CD14-positive monocyte (primary cell): Measurements from ENCODE around the gene PLXNA2. TPM values are rescaled to one million over a fixed set of nuclear protein-coding genes. Genes with fewer than 3 reads are reported as not detected.

Experiments used
- DNase-seq, 3 donors: peaks; one replicate each; pipeline ENCODE4 v3.0.0-alpha.2; 2011 to 2022
- H2AFZ ChIP-seq: 2 replicates; pipeline ENCODE4 v1.6.0; 2012; ENCODE audit warnings: mild to moderate bottlenecking, low read depth, low read length, inconsistent platforms; ENCODE audit not compliant: insufficient read depth, poor library complexity, severe bottlenecking
- H3K27ac ChIP-seq, 2 donors: 1 replicate in 1 of 2; 2 replicates in 1 of 2; pipeline ENCODE4 v1.5.1; 2012 to 2013; ENCODE audit warnings: low read length in 2 of 2, control low read depth in 1 of 2, inconsistent platforms in 1 of 2, low read depth in 1 of 2, mild to moderate bottlenecking in 1 of 2
- H3K27me3 ChIP-seq, 2 donors: one replicate each; pipeline versions ENCODE4 v1.6.0 to v1.6.1; 2011 to 2013; ENCODE audit warnings: low read length in 2 of 2; ENCODE audit not compliant: control insufficient read depth in 2 of 2, insufficient read depth in 2 of 2
- H3K36me3 ChIP-seq, 2 donors: replicated peaks in 1 of 2; 1 replicate in 1 of 2; 2 replicates in 1 of 2; pipeline versions ENCODE4 v1.5.1 to v1.6.1; 2012 to 2013; ENCODE audit warnings: low read length in 2 of 2, control low read depth in 1 of 2, inconsistent platforms in 1 of 2, mild to moderate bottlenecking in 1 of 2; ENCODE audit not compliant: insufficient read depth in 2 of 2, control insufficient read depth in 1 of 2
- H3K4me1 ChIP-seq, 2 donors: 1 replicate in 1 of 2; 2 replicates in 1 of 2; pipeline versions ENCODE4 v1.5.1 to v1.6.1; 2012 to 2013; ENCODE audit warnings: low read length in 2 of 2, control low read depth in 1 of 2, inconsistent platforms in 1 of 2, mild to moderate bottlenecking in 1 of 2, moderate library complexity in 1 of 2; ENCODE audit not compliant: insufficient read depth in 2 of 2, control insufficient read depth in 1 of 2
- H3K4me2 ChIP-seq: replicated peaks from 2 replicates; pipeline ENCODE3; 2012; ENCODE audit warnings: low read length, moderate library complexity, mild to moderate bottlenecking; ENCODE audit not compliant: poor library complexity, severe bottlenecking; ENCODE audit errors: extremely low read depth
- H3K4me3 ChIP-seq, 3 experiments: fragments of 200-600 bp in 1 of 3; sonication (generic) in 1 of 3; replicated peaks in 1 of 3; 1 replicate in 2 of 3; 2 replicates in 1 of 3; pipeline ENCODE4 v1.5.1; 2011 to 2013; ENCODE audit warnings: low read length in 3 of 3, mild to moderate bottlenecking in 3 of 3, control low read depth in 2 of 3, low read depth in 2 of 3, inconsistent platforms in 1 of 3, moderate library complexity in 1 of 3
- H3K79me2 ChIP-seq: 2 replicates; pipeline ENCODE4 v1.6.0; 2012; ENCODE audit warnings: mild to moderate bottlenecking, control low read depth, inconsistent platforms, low read length, moderate library complexity; ENCODE audit not compliant: insufficient read depth
- H3K9ac ChIP-seq: 2 replicates; pipeline ENCODE4 v1.6.0; 2017; ENCODE audit warnings: low read length, mild to moderate bottlenecking; ENCODE audit not compliant: insufficient read depth, poor library complexity, severe bottlenecking
- H3K9me3 ChIP-seq, 2 donors: replicated peaks in 1 of 2; 1 replicate in 1 of 2; 2 replicates in 1 of 2; pipeline versions ENCODE4 v1.5.1 to v1.6.1; 2012 to 2013; ENCODE audit warnings: low read length in 2 of 2, control low read depth in 1 of 2; ENCODE audit not compliant: control insufficient read depth in 1 of 2, insufficient read depth in 1 of 2
- H4K20me1 ChIP-seq: 2 replicates; pipeline ENCODE4 v1.6.0; 2012; ENCODE audit warnings: mild to moderate bottlenecking, low read length, control low read depth, moderate library complexity; ENCODE audit not compliant: insufficient read depth
- H3K27ac Mint-ChIP-seq, 7 donors: one replicate each; pipeline ENCODE4 v1.8.0; 2020; ENCODE audit warnings: mild to moderate bottlenecking in 7 of 7, mixed read lengths in 7 of 7, moderate library complexity in 6 of 7, inconsistent platforms in 2 of 7
- H3K27me3 Mint-ChIP-seq, 3 donors: one replicate each; pipeline ENCODE4 v1.8.0; 2021 to 2022; ENCODE audit warnings: low read depth in 3 of 3, mild to moderate bottlenecking in 3 of 3, mixed read lengths in 3 of 3, moderate library complexity in 3 of 3, inconsistent platforms in 1 of 3
- H3K36me3 Mint-ChIP-seq, 2 donors: one replicate each; pipeline ENCODE4 v1.8.0; 2020; ENCODE audit warnings: mixed read lengths in 2 of 2, inconsistent platforms in 1 of 2, mild to moderate bottlenecking in 1 of 2
- H3K4me1 Mint-ChIP-seq: one replicate; pipeline ENCODE4 v1.8.0; 2020; ENCODE audit warnings: mild to moderate bottlenecking, mixed read lengths
- H3K4me3 Mint-ChIP-seq, 2 donors: one replicate each; pipeline ENCODE4 v1.8.0; 2020; ENCODE audit warnings: mild to moderate bottlenecking in 2 of 2, mixed read lengths in 2 of 2, moderate library complexity in 1 of 2
- H3K9me3 Mint-ChIP-seq, 7 donors: one replicate each; pipeline ENCODE4 v1.8.0; 2020 to 2022; ENCODE audit warnings: mixed read lengths in 7 of 7, mild to moderate bottlenecking in 6 of 7, moderate library complexity in 6 of 7, inconsistent platforms in 2 of 7
- WGBS: methylation state at CpG from one replicate; pipeline ENCODE4 v1.1.5; 2013; ENCODE audit warnings: missing lambda C conversion rate; ENCODE audit not compliant: insufficient coverage; 5-methylcytosine and 5-hydroxymethylcytosine counted together
- intact Hi-C, 2 donors: fragments of 100-400 bp; cut with micrococcal nuclease; formaldehyde crosslinking; loops; one replicate each; pipeline versions ENCODE4 v1.15.0 to v1.15.1; 2023
- polyA plus RNA-seq, 3 donors: library from polyadenylated mRNA; depleted of rRNA in 1 of 3; unstranded in 2 of 3; stranded (reverse) in 1 of 3; fragments of 300-500 nt in 2 of 3; fragments of >200 nt in 1 of 3; fragmentation: Illumina TruSeq in 2 of 3; gene quantifications; 1 replicate in 2 of 3; 2 replicates in 1 of 3; pipeline ENCODE4 v1.2.3, GENCODE V29; 2012 to 2021
- TF ChIP-seq, protein P1 (sequence below): fragments of 200-600 bp; IDR thresholded peaks from one replicate; pipeline ENCODE4 v1.8.0; 2022; ENCODE audit warnings: antibody characterized with exemption, mild to moderate bottlenecking

PLXNA2 gene
- polyA plus RNA-seq, 3 donors = 0.75 to 2.1 (median 1.1) TPM

- Histone ChIP-seq H3K27ac (no peak overlapping the region), H3K36me3 (no peaks in the 10 kb centered on the region), H2AFZ (no peak overlapping the region), H3K4me2 (no peak overlapping the region), H3K27me3 (no peaks in the 10 kb centered on the region), H4K20me1 (no peaks in the 10 kb centered on the region), H3K9ac (no peak overlapping the region), H3K4me3 (no peak overlapping the region), H3K4me1 (peaks cover 0 to 7% of the 10 kb centered on the region in 2 donors), H3K9me3 (no peaks in the 10 kb centered on the region), H3K79me2 (no peaks in the 10 kb centered on the region)
- H3K36me3 Mint-ChIP-seq = no peaks in the 10 kb centered on the region
- H3K27me3 Mint-ChIP-seq = peaks cover 3 to 7% (median 4%) of the 10 kb centered on the region in 3 donors
- H3K4me3 Mint-ChIP-seq = no peak overlapping the region
- TF ChIP-seq, protein P1, sequence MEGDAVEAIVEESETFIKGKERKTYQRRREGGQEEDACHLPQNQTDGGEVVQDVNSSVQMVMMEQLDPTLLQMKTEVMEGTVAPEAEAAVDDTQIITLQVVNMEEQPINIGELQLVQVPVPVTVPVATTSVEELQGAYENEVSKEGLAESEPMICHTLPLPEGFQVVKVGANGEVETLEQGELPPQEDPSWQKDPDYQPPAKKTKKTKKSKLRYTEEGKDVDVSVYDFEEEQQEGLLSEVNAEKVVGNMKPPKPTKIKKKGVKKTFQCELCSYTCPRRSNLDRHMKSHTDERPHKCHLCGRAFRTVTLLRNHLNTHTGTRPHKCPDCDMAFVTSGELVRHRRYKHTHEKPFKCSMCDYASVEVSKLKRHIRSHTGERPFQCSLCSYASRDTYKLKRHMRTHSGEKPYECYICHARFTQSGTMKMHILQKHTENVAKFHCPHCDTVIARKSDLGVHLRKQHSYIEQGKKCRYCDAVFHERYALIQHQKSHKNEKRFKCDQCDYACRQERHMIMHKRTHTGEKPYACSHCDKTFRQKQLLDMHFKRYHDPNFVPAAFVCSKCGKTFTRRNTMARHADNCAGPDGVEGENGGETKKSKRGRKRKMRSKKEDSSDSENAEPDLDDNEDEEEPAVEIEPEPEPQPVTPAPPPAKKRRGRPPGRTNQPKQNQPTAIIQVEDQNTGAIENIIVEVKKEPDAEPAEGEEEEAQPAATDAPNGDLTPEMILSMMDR = no peak
- 87% methylated on average over 17 of the region's 27 CpGs for WGBS
- DNase-seq = no peak
- intact Hi-C loops = no loop called here
- H3K4me1 Mint-ChIP-seq = peaks cover 6% of the 10 kb centered on the region
- H3K27ac Mint-ChIP-seq = no peak overlapping the region
- H3K9me3 Mint-ChIP-seq = no peaks in the 10 kb centered on the region
These were observed 199.4 kb downstream of the PLXNA2 start for GRCh38 chr1:208044589-208045462.

GRCh38 chr1:208043691-208044181 is 200.4 kb downstream of the PLXNA2 start:
- peaks cover 0 to 4% of the 10 kb centered on the region in 2 donors for H3K4me1 ChIP-seq
- no peak overlapping the region for H3K27ac Mint-ChIP-seq
- no peak for DNase-seq

More at GRCh38 chr1:208043691-208044181, 200.4 kb downstream of the PLXNA2 start:
- Mint-ChIP-seq H3K36me3 (no peaks in the 10 kb centered on the region), H3K4me1 (peaks cover 1% of the 10 kb centered on the region), H3K9me3 (no peaks in the 10 kb centered on the region), H3K4me3 (no peak overlapping the region), H3K27me3 (peaks cover 3 to 5% (median 4%) of the 10 kb centered on the region in 3 donors)
- intact Hi-C loops = no loop called here
- TF ChIP-seq, protein P1 = no peak
- H3K4me2 ChIP-seq = no peak overlapping the region
- no peak overlapping the region for H3K9ac ChIP-seq
- H4K20me1 ChIP-seq = no peaks in the 10 kb centered on the region
- 94% methylated on average over 9 of the region's 10 CpGs for WGBS
- H3K9me3 ChIP-seq = no peaks in the 10 kb centered on the region
- no peak overlapping the region for H3K4me3 ChIP-seq
- no peak overlapping the region for H3K27ac ChIP-seq
- H2AFZ ChIP-seq = no peak overlapping the region
- H3K36me3 ChIP-seq = no peaks in the 10 kb centered on the region
- H3K27me3 ChIP-seq = no peaks in the 10 kb centered on the region
- no peaks in the 10 kb centered on the region for H3K79me2 ChIP-seq
